ENCODE measurements around the gene CACNA2D3. TPM values are rescaled to one million over a fixed set of nuclear protein-coding genes. Genes with fewer than 3 reads are reported as not detected.

The CACNA2D3 gene
- total RNA-seq, 1 experiment from 2014 or later: not detected

DNA sequence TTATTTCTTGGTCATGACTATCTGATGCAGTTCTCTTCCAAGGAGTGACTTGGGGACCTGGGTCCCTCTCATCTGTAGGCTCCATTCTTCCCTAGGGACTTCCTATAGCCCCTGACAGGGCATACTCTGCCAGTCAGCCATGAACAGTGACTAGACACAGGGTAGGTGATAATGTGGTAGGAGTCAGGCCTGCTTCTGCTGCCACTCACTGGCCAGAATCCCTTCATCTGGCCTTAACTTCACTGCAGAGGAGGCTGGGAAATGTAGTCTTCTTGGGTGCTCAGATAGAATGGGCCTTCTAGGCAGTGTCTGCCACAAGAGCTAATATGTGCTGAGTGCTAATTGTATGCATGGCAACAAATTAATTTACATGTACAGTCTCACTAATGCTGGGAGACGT is 84.5 kb downstream of the CACNA2D3 start:
- TF ChIP-seq CTCF (conservative IDR thresholded peaks at IDR 0.05; ENCODE audit: low read depth, low read length): no peak
- TF ChIP-seq EZH2 (IDR thresholded peaks at IDR 0.05; ENCODE audit: low read length, unreplicated experiment): no peak
- no peak for TF ChIP-seq EZH2phosphoT487 (IDR thresholded peaks at IDR 0.05; ENCODE audit: borderline replicate concordance, low read length)
- Histone ChIP-seq H3F3A (ENCODE audit: low read length, unreplicated experiment) (no peaks in the 10 kb centered on the region), H4K20me1 (ENCODE audit: low read length) (no peaks in the 10 kb centered on the region), H3K27ac (ENCODE audit: low read length) (no peak overlapping the region), H3K9me3 (ENCODE audit: low read length) (no peaks in the 10 kb centered on the region), H3K4me2 (ENCODE audit: low read length) (no peak overlapping the region), H2AFZ (ENCODE audit: low read length) (no peak overlapping the region), H3K36me3 (ENCODE audit: low read depth, low read length) (no peaks in the 10 kb centered on the region), H3K79me2 (ENCODE audit: low read length) (no peaks in the 10 kb centered on the region), H3K27me3 (ENCODE audit: low read length) (peaks cover 9% of the 10 kb centered on the region), H3K9me2 (replicated peaks; ENCODE audit: low read length) (no peaks in the 10 kb centered on the region), H3K9ac (ENCODE audit: low read length) (no peak overlapping the region), H3K4me3 (ENCODE audit: low read length) (no peak overlapping the region), H3K4me1 (ENCODE audit: insufficient read depth, low read length) (no peaks in the 10 kb centered on the region)
- DNase-seq (no peak), ATAC-seq (no peak)
- BruUV-seq (replicated peaks): no TSS peak
- ChIA-PET POLR2A (ENCODE audit: unreplicated experiment) (no interaction called here), CTCF (no interaction called here)
- intact Hi-C loops (cut with micrococcal nuclease): no loop called here

GRCh38 chr3:54211097-54211496 is 88.7 kb downstream of the CACNA2D3 start:
- Histone ChIP-seq H3F3A (ENCODE audit: low read length, unreplicated experiment) (no peaks in the 10 kb centered on the region), H3K27me3 (ENCODE audit: low read length) (peaks cover 15% of the 10 kb centered on the region), H3K4me2 (ENCODE audit: low read length) (no peak overlapping the region), H3K4me3 (ENCODE audit: low read length) (no peak overlapping the region), H3K27ac (ENCODE audit: low read length) (no peak overlapping the region), H3K4me1 (ENCODE audit: insufficient read depth, low read length) (no peaks in the 10 kb centered on the region), H2AFZ (ENCODE audit: low read length) (no peak overlapping the region), H3K9me3 (ENCODE audit: low read length) (no peaks in the 10 kb centered on the region), H4K20me1 (ENCODE audit: low read length) (no peaks in the 10 kb centered on the region), H3K9ac (ENCODE audit: low read length) (no peak overlapping the region), H3K36me3 (ENCODE audit: low read depth, low read length) (no peaks in the 10 kb centered on the region), H3K79me2 (ENCODE audit: low read length) (no peaks in the 10 kb centered on the region), H3K9me2 (replicated peaks; ENCODE audit: low read length) (no peaks in the 10 kb centered on the region)
- intact Hi-C loops (cut with micrococcal nuclease): no loop called here
- ChIA-PET CTCF (no interaction called here), POLR2A (ENCODE audit: unreplicated experiment) (no interaction called here)
- no peak for DNase-seq
- TF ChIP-seq EZH2 (IDR thresholded peaks at IDR 0.05; ENCODE audit: low read length, unreplicated experiment): no peak
- TF ChIP-seq EZH2phosphoT487 (IDR thresholded peaks at IDR 0.05; ENCODE audit: borderline replicate concordance, low read length): no peak
- no peak for TF ChIP-seq CTCF (conservative IDR thresholded peaks at IDR 0.05; ENCODE audit: low read depth, low read length)
- no TSS peak for BruUV-seq (replicated peaks)
- ATAC-seq: no peak

GRCh38 chr3:54212723-54213122 is 90.4 kb downstream of the CACNA2D3 start:
- no peaks in the 10 kb centered on the region for H4K20me1 ChIP-seq (ENCODE audit: low read length)
- ChIA-PET CTCF (no interaction called here), POLR2A (ENCODE audit: unreplicated experiment) (no interaction called here)
- intact Hi-C loops (cut with micrococcal nuclease): no loop called here
- H3K9me2 ChIP-seq (replicated peaks; ENCODE audit: low read length): no peaks in the 10 kb centered on the region
- no peaks in the 10 kb centered on the region for H3F3A ChIP-seq (ENCODE audit: low read length, unreplicated experiment)
- H3K9ac ChIP-seq (ENCODE audit: low read length): no peak overlapping the region
- no peak overlapping the region for H3K4me2 ChIP-seq (ENCODE audit: low read length)
- H3K4me3 ChIP-seq (ENCODE audit: low read length): no peak overlapping the region
- DNase-seq: no peak
- H3K36me3 ChIP-seq (ENCODE audit: low read depth, low read length): no peaks in the 10 kb centered on the region
- H3K79me2 ChIP-seq (ENCODE audit: low read length): no peaks in the 10 kb centered on the region
- no peaks in the 10 kb centered on the region for H3K9me3 ChIP-seq (ENCODE audit: low read length)
- no peaks in the 10 kb centered on the region for H3K4me1 ChIP-seq (ENCODE audit: insufficient read depth, low read length)
- no peak overlapping the region for H2AFZ ChIP-seq (ENCODE audit: low read length)
- TF ChIP-seq CTCF (conservative IDR thresholded peaks at IDR 0.05; ENCODE audit: low read depth, low read length): no peak
- no peak for TF ChIP-seq EZH2 (IDR thresholded peaks at IDR 0.05; ENCODE audit: low read length, unreplicated experiment)
- TF ChIP-seq EZH2phosphoT487 (IDR thresholded peaks at IDR 0.05; ENCODE audit: borderline replicate concordance, low read length): no peak
- peaks cover 20% of the 10 kb centered on the region for H3K27me3 ChIP-seq (ENCODE audit: low read length)
- no peak for ATAC-seq
- H3K27ac ChIP-seq (ENCODE audit: low read length): no peak overlapping the region
- no TSS peak for BruUV-seq (replicated peaks)
